ENCODE data around the gene KBTBD12. TPM values are rescaled to one million over a fixed set of nuclear protein-coding genes. Genes with fewer than 3 reads are reported as not detected.

Gene KBTBD12
- polyA plus RNA-seq, 1 of the 3 experiments (the other 2 are of a cell fraction), result not detected

DNA sequence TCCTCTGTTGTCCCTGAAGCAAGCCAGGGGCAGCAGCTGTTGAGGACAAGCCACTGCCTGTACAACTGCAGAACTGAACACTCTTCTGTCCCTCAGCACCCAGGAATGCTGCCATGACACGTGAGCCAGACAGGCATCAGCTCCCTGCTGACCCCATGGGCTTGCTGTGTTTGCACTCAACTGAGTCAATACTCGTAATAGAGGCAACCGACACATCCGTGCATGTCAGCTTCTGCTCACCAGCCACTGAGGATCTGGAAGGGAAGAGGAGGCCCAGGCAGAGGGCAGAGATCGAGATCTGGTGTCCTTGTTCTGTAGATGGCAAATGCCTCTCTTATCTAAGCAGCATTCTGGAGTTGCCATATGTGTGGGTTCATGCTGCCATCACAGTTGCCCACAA lies 82.9 kb downstream of the KBTBD12 start:
- ChIA-PET CTCF (no interaction called here), POLR2A (no interaction called here)
- Histone ChIP-seq H3K9ac (no peak overlapping the region), H3K27me3 (ENCODE audit: insufficient read depth) (no peaks in the 10 kb centered on the region), H3K9me2 (no peaks in the 10 kb centered on the region), H4K20me1 (ENCODE audit: insufficient read depth) (no peaks in the 10 kb centered on the region), H3K4me3 (ENCODE audit: low read depth in 2 of 2, low read length in 1 of 2) (no peak overlapping the region), H3K27ac (ENCODE audit: low read depth in 2 of 2, low read length in 1 of 2) (no peak overlapping the region), H2AFZ (ENCODE audit: low read depth) (no peak overlapping the region), H3K4me1 (ENCODE audit: control insufficient read depth in 1 of 2, insufficient read depth in 2 of 2, low read depth in 1 of 2, low read length in 1 of 2) (peaks cover 0 to 16% of the 10 kb centered on the region in 2 experiments; a peak in 1 of 4 replicates), H3K4me2 (no peak overlapping the region), H3K9me3 (no peaks in the 10 kb centered on the region), H3K79me2 (ENCODE audit: insufficient read depth) (no peaks in the 10 kb centered on the region), H3K36me3 (replicated peaks in 1 of 2; ENCODE audit: control insufficient read depth in 1 of 2, insufficient read depth in 2 of 2, low read length in 1 of 2) (no peaks in the 10 kb centered on the region), H3F3A (replicated peaks; ENCODE audit: insufficient read depth) (no peaks in the 10 kb centered on the region)
- DNase-seq, result no peak
- TF ChIP-seq EZH2phosphoT487 (IDR thresholded peaks at IDR 0.05; ENCODE audit: borderline replicate concordance, low read depth) (no peak), FOXM1 (IDR thresholded peaks at IDR 0.05; ENCODE audit: low read depth) (no peak), TEAD4 (IDR thresholded peaks at IDR 0.05; ENCODE audit: borderline replicate concordance, insufficient read depth) (no peak), SIN3A (IDR thresholded peaks at IDR 0.05; ENCODE audit: borderline replicate concordance, low read depth, low read length) (no peak), EP300 (IDR thresholded peaks at IDR 0.05; ENCODE audit: borderline replicate concordance in 1 of 2, low read depth in 1 of 2, low read length in 1 of 2) (no peak), RFX5 (IDR thresholded peaks at IDR 0.05; ENCODE audit: low read length) (no peak), MXI1 (IDR thresholded peaks at IDR 0.05; ENCODE audit: low read depth, low read length) (no peak), ELF1 (IDR thresholded peaks at IDR 0.05) (no peak), CHD2 (IDR thresholded peaks at IDR 0.05; ENCODE audit: low read length, partially characterized antibody) (no peak), REST (IDR thresholded peaks at IDR 0.05; ENCODE audit: low read depth, low read length) (no peak), NFIC (IDR thresholded peaks at IDR 0.05; ENCODE audit: borderline replicate concordance) (no peak), PBX3 (IDR thresholded peaks at IDR 0.05) (no peak), MEF2A (IDR thresholded peaks at IDR 0.05; ENCODE audit: borderline replicate concordance, low read depth) (no peak), POLR2AphosphoS5 (IDR thresholded peaks at IDR 0.05; ENCODE audit: low read depth, low read length) (no peak), RAD21 (IDR thresholded peaks at IDR 0.05; ENCODE audit: low read length) (no peak), YY1 (IDR thresholded peaks at IDR 0.05; ENCODE audit: low read depth) (no peak), IRF3 (IDR thresholded peaks at IDR 0.05; ENCODE audit: low read depth, low read length) (no peak)
- TF ChIP-seq, protein P1, sequence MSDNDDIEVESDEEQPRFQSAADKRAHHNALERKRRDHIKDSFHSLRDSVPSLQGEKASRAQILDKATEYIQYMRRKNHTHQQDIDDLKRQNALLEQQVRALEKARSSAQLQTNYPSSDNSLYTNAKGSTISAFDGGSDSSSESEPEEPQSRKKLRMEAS (IDR thresholded peaks at IDR 0.05; ENCODE audit: low read depth), result no peak
- WGBS (ENCODE audit: low lambda C conversion rate), result no CpG with 5 or more reads among the region's 5 CpGs
